IMR-90 (cell line): ENCODE results near the gene RFTN1. TPM values are rescaled to one million over a fixed set of nuclear protein-coding genes. Genes with fewer than 3 reads are reported as not detected.

Experiments used
- ATAC-seq: fragments of 200-7000 bp; cut with Tn5 transposase; 2 replicates; pipeline ENCODE4 v1.9.1; 2020; ENCODE audit warnings: low read depth, mild to moderate bottlenecking, moderate library complexity
- BruUV-seq: library from RNA; stranded (reverse); fragments of 400-500 nt; replicated peaks from 2 replicates; lab custom pipeline; 2021; lab: Mats Ljungman, UMichigan
- CTCF ChIA-PET: fragments of 300-600 bp; formaldehyde crosslinking; extraction: SDS; loops from one replicate; lab custom pipeline; 2021; ENCODE audit warnings: antibody characterized with exemption; lab: Yijun Ruan, JAX
- POLR2A ChIA-PET: fragments of 300-600 bp; sonication (Branson Sonifier 250); formaldehyde crosslinking; loops from one replicate; lab custom pipeline; 2022; ENCODE audit warnings: antibody characterized with exemption; ENCODE audit not compliant: unreplicated experiment; lab: Charles Lee
- DNase-seq: peaks from one replicate; pipeline ENCODE4 v3.0.0; 2013
- H2AFZ ChIP-seq: replicated peaks from 2 replicates; pipeline ENCODE3; 2013; ENCODE audit warnings: low read length, mild to moderate bottlenecking; ENCODE audit not compliant: poor library complexity
- H2AK5ac ChIP-seq: 2 replicates; pipeline ENCODE4 v1.6.1; 2013; ENCODE audit warnings: low read depth, low read length, inconsistent platforms
- H2AK9ac ChIP-seq: replicated peaks from 2 replicates; pipeline ENCODE3; 2013; ENCODE audit warnings: mild to moderate bottlenecking, low read depth, low read length, moderate library complexity; ENCODE audit not compliant: poor library complexity
- H2BK120ac ChIP-seq: 2 replicates; pipeline ENCODE4 v1.6.1; 2013; ENCODE audit warnings: low read depth, low read length, inconsistent platforms
- H2BK15ac ChIP-seq: 3 replicates; pipeline ENCODE4 v1.6.1; 2013; ENCODE audit warnings: low read depth, low read length, inconsistent platforms
- H2BK20ac ChIP-seq: 2 replicates; pipeline ENCODE4 v1.6.1; 2013; ENCODE audit warnings: low read depth, mild to moderate bottlenecking, inconsistent platforms, low read length, moderate library complexity
- H2BK5ac ChIP-seq: 2 replicates; pipeline ENCODE4 v1.6.1; 2013; ENCODE audit warnings: mild to moderate bottlenecking, low read depth, low read length, inconsistent platforms; ENCODE audit not compliant: poor library complexity, severe bottlenecking
- H3K14ac ChIP-seq: replicated peaks from 2 replicates; pipeline ENCODE4 v1.6.1; 2013; ENCODE audit warnings: low read depth, low read length, inconsistent platforms
- H3K18ac ChIP-seq: 2 replicates; pipeline ENCODE4 v1.6.1; 2013; ENCODE audit warnings: low read depth, low read length, control low read depth
- H3K23ac ChIP-seq: 2 replicates; pipeline ENCODE4 v1.6.1; 2013; ENCODE audit warnings: low read depth, low read length, inconsistent platforms
- H3K27ac ChIP-seq: 2 replicates; pipeline ENCODE4 v1.5.1; 2013; ENCODE audit warnings: mild to moderate bottlenecking, control low read depth, low read length; ENCODE audit not compliant: insufficient read depth
- H3K27me3 ChIP-seq: 2 replicates; pipeline ENCODE4 v1.6.1; 2013; ENCODE audit warnings: low read length; ENCODE audit not compliant: control insufficient read depth, insufficient read depth
- H3K36me3 ChIP-seq: 2 replicates; pipeline ENCODE4 v1.6.1; 2013; ENCODE audit warnings: low read length, mixed read lengths; ENCODE audit not compliant: control insufficient read depth, insufficient read depth
- H3K4ac ChIP-seq: 2 replicates; pipeline ENCODE4 v1.6.1; 2013; ENCODE audit warnings: low read depth, low read length, inconsistent platforms
- H3K4me1 ChIP-seq: 2 replicates; pipeline ENCODE4 v1.6.1; 2013; ENCODE audit warnings: low read length, mixed read lengths; ENCODE audit not compliant: control insufficient read depth, insufficient read depth
- H3K4me2 ChIP-seq: 2 replicates; pipeline ENCODE4 v1.6.1; 2013; ENCODE audit warnings: low read depth, mild to moderate bottlenecking, control low read depth, low read length, moderate library complexity
- H3K4me3 ChIP-seq: 2 replicates; pipeline ENCODE4 v1.5.1; 2013; ENCODE audit warnings: low read depth, mild to moderate bottlenecking, control low read depth, low read length, moderate library complexity; ENCODE audit not compliant: insufficient read depth
- H3K56ac ChIP-seq: 2 replicates; pipeline ENCODE4 v1.6.1; 2013; ENCODE audit warnings: low read length, inconsistent platforms; ENCODE audit not compliant: insufficient read depth; ENCODE audit errors: extremely low read depth
- H3K79me1 ChIP-seq, 2 experiments: 2 replicates each; pipeline ENCODE4 v1.6.1; 2013; ENCODE audit warnings: low read length in 2 of 2, inconsistent platforms in 1 of 2, low read depth in 1 of 2
- H3K9ac ChIP-seq: 2 replicates; pipeline ENCODE4 v1.6.1; 2013; ENCODE audit warnings: low read depth, low read length, control low read depth
- H3K9me1 ChIP-seq: 2 replicates; pipeline ENCODE4 v1.6.1; 2013; ENCODE audit warnings: low read length, inconsistent platforms; ENCODE audit not compliant: insufficient read depth
- H3K9me3 ChIP-seq: 2 replicates; pipeline ENCODE4 v1.6.1; 2013; ENCODE audit warnings: low read length; ENCODE audit not compliant: control insufficient read depth, insufficient read depth
- H4K20me1 ChIP-seq: 2 replicates; pipeline ENCODE4 v1.6.1; 2013; ENCODE audit warnings: low read length, inconsistent platforms; ENCODE audit not compliant: insufficient read depth
- H4K5ac ChIP-seq: 2 replicates; pipeline ENCODE4 v1.6.1; 2013; ENCODE audit warnings: mild to moderate bottlenecking, low read depth, low read length, control low read depth
- H4K8ac ChIP-seq, 2 experiments: 2 replicates each; pipeline ENCODE4 v1.6.1; 2013; ENCODE audit warnings: low read depth in 2 of 2, low read length in 2 of 2, control low read depth in 1 of 2, inconsistent platforms in 1 of 2
- H4K91ac ChIP-seq: 2 replicates; pipeline ENCODE4 v1.6.1; 2013; ENCODE audit warnings: low read depth, low read length, inconsistent platforms; ENCODE audit not compliant: insufficient read depth
- BHLHE40 ChIP-seq: fragments of 150-350 bp; IDR thresholded peaks from 2 replicates; pipeline ENCODE4 v1.6.1; 2016; ENCODE audit warnings: mild to moderate bottlenecking, low read depth, low read length
- CEBPB ChIP-seq: IDR thresholded peaks from 2 replicates; pipeline ENCODE4 v1.6.1; 2012; ENCODE audit warnings: low read depth, low read length, improper control_type of control experiment
- NFE2L2 ChIP-seq: fragments of 150-350 bp; IDR thresholded peaks from 2 replicates; pipeline ENCODE4 v1.6.1; 2016; ENCODE audit warnings: low read depth, mild to moderate bottlenecking, low read length
- RAD21 ChIP-seq: IDR thresholded peaks from 2 replicates; pipeline ENCODE4 v1.6.1; 2012; ENCODE audit warnings: low read length, improper control_type of control experiment
- SMC3 ChIP-seq: fragments of 150-350 bp; IDR thresholded peaks from 2 replicates; pipeline ENCODE4 v1.6.1; 2016; ENCODE audit warnings: low read depth, mild to moderate bottlenecking, antibody characterized with exemption, low read length, moderate library complexity
- WGBS, 2 experiments: methylation state at CpG; one replicate each; pipeline versions ENCODE4 v1.1.5 to v1.1.7; 2013; ENCODE audit warnings: missing lambda C conversion rate in 2 of 2; ENCODE audit not compliant: insufficient read length in 1 of 2; ENCODE audit errors: extremely low coverage in 2 of 2; 5-methylcytosine and 5-hydroxymethylcytosine counted together
- dilution Hi-C: fragments of 300-500 bp; cut with HindIII; formaldehyde crosslinking; loops from one replicate; pipeline ENCODE4 v1.14.3; 2018; ENCODE audit warnings: low sequenced_read_pairs; ENCODE audit not compliant: unreplicated experiment
- in situ Hi-C: fragments of 300-500 bp; cut with MboI; formaldehyde crosslinking; loops from 3 replicates; pipeline ENCODE4 v1.14.3; 2019; ENCODE audit warnings: low sequenced_read_pairs, inconsistent platforms, mixed read lengths
- intact Hi-C: fragments of 100-400 bp; cut with micrococcal nuclease; formaldehyde crosslinking; loops from 2 replicates; pipeline ENCODE4 v1.10.0; 2022
- polyA plus RNA-seq, 3 experiments: library from polyadenylated mRNA; depleted of rRNA; stranded (reverse); fragments of >200 nt; gene quantifications; 2 replicates each; pipeline ENCODE4 v1.2.3, GENCODE V29; 2012; ENCODE audit warnings: low replicate concordance in 1 of 3
- total RNA-seq: library from RNA; depleted of rRNA; stranded (reverse); fragments of >200 nt; gene quantifications from 2 replicates; pipeline ENCODE4 v1.2.3, GENCODE V29; 2012

Gene RFTN1
- total and polyA plus RNA-seq, 2 of the 4 experiments (the other 2 are of a cell fraction) = 45.0 to 52.0 TPM

- intact Hi-C loops (no loop called here), in situ Hi-C loops (no loop called here), dilution Hi-C loops (no loop called here)
- no peak overlapping the region for H4K91ac ChIP-seq
- peaks cover 11% of the 10 kb centered on the region; the same call in 1 of the 2 replicates for H4K20me1 ChIP-seq
- H3K27ac ChIP-seq = no peak overlapping the region
- no peak overlapping the region for H2BK120ac ChIP-seq
- no peak overlapping the region for H2AK9ac ChIP-seq
- no CpG with 5 or more reads among the region's 6 CpGs for WGBS, 2 experiments
- DNase-seq = no peak
- H3K4me1 ChIP-seq = peaks cover 26% of the 10 kb centered on the region
- H3K4me2 ChIP-seq = no peak overlapping the region
- TF ChIP-seq CEBPB (no peak), NFE2L2 (no peak), SMC3 (no peak), RAD21 (no peak), BHLHE40 (no peak)
- no peak overlapping the region for H3K9ac ChIP-seq
- no peak overlapping the region for H2AFZ ChIP-seq
- no peak overlapping the region for H3K4me3 ChIP-seq
- H3K79me1 ChIP-seq = peaks cover 20 to 54% of the 10 kb centered on the region in 2 experiments; a peak in 3 of 4 replicates
- no peak overlapping the region for H3K4ac ChIP-seq
- POLR2A ChIA-PET = no interaction called here
- H3K36me3 ChIP-seq = peaks cover 30% of the 10 kb centered on the region
- peaks cover 27% of the 10 kb centered on the region for H3K9me1 ChIP-seq
- H2BK20ac ChIP-seq = no peak overlapping the region
- H3K9me3 ChIP-seq = peaks cover 6% of the 10 kb centered on the region; the same call in 1 of the 2 replicates
- H2BK5ac ChIP-seq = no peak overlapping the region
- ATAC-seq = no peak
- H3K18ac ChIP-seq = no peak overlapping the region
- H3K23ac ChIP-seq = no peak overlapping the region
- no peak overlapping the region for H2BK15ac ChIP-seq
- no peak overlapping the region for H4K5ac ChIP-seq
- H3K56ac ChIP-seq = no peak overlapping the region
- no peak overlapping the region for H3K14ac ChIP-seq
- CTCF ChIA-PET = no interaction called here
- H2AK5ac ChIP-seq = no peak overlapping the region; the same call in 1 of the 2 replicates
- BruUV-seq = no TSS peak
- H4K8ac ChIP-seq = no peak overlapping the region
- H3K27me3 ChIP-seq = no peaks in the 10 kb centered on the region
Observed at GRCh38 chr3:16375891-16376290, 137.6 kb downstream of the RFTN1 start.
